ENCODE results near the gene MLXIPL.
A peak's percentile ranks its signal among the peaks of the same experiment; 100 is the strongest.
"Not testable (repeated sequence)": the region's sequence is repeated elsewhere in the genome, so short reads cannot be mapped to it uniquely, and the experiment has no call there.

The MLXIPL gene

GRCh38 chr7:73617520-73617919, 6.8 kb downstream of the MLXIPL start:
- not testable (repeated sequence) for H3K9me3 ChIP-seq (ENCODE audit: control insufficient read depth in 5 of 5, low read length in 5 of 5); H3K4me3 ChIP-seq (ENCODE audit: low read depth in 1 of 5, low read length in 5 of 5); H3K27me3 ChIP-seq (ENCODE audit: control insufficient read depth in 5 of 5, insufficient read depth in 4 of 5, low read length in 5 of 5); H3K27ac ChIP-seq (ENCODE audit: low read depth, low read length); H3K9ac ChIP-seq (ENCODE audit: low read length in 5 of 5)
- peaks cover 0 to 20% (median 13%) of the 10 kb centered on the region in 5 donors for H3K36me3 ChIP-seq (ENCODE audit: control insufficient read depth in 5 of 5, insufficient read depth in 5 of 5, low read length in 5 of 5)
- peaks cover 2 to 69% (median 39%) of the 10 kb centered on the region in 5 donors for H3K4me1 ChIP-seq (ENCODE audit: control insufficient read depth in 5 of 5, insufficient read depth in 5 of 5, low read length in 5 of 5)

- H3K4me1 ChIP-seq (ENCODE audit: control insufficient read depth in 5 of 5, insufficient read depth in 5 of 5, low read length in 5 of 5) = peaks cover 2 to 63% (median 32%) of the 10 kb centered on the region in 5 donors
- H3K4me3 ChIP-seq (ENCODE audit: low read depth in 1 of 5, low read length in 5 of 5) = no peak overlapping the region
- H3K27me3 ChIP-seq (ENCODE audit: control insufficient read depth in 5 of 5, insufficient read depth in 4 of 5, low read length in 5 of 5) = peaks cover 0 to 4% (median 0%) of the 10 kb centered on the region in 5 donors
- no peak overlapping the region for H3K9ac ChIP-seq (ENCODE audit: low read length in 5 of 5)
- H3K36me3 ChIP-seq (ENCODE audit: control insufficient read depth in 5 of 5, insufficient read depth in 5 of 5, low read length in 5 of 5) = peaks cover 0 to 20% (median 13%) of the 10 kb centered on the region in 5 donors
- H3K9me3 ChIP-seq (ENCODE audit: control insufficient read depth in 5 of 5, low read length in 5 of 5) = no peaks in the 10 kb centered on the region
- H3K27ac ChIP-seq (ENCODE audit: low read depth, low read length) = peak overlapping the region; percentile 37
Observed at GRCh38 chr7:73615886-73616285, 8.4 kb downstream of the MLXIPL start.

- not testable (repeated sequence) for H3K27ac ChIP-seq (ENCODE audit: low read depth, low read length); H3K9ac ChIP-seq (ENCODE audit: low read length in 5 of 5); H3K27me3 ChIP-seq (ENCODE audit: control insufficient read depth in 5 of 5, insufficient read depth in 4 of 5, low read length in 5 of 5); H3K9me3 ChIP-seq (ENCODE audit: control insufficient read depth in 5 of 5, low read length in 5 of 5); H3K4me3 ChIP-seq (ENCODE audit: low read depth in 1 of 5, low read length in 5 of 5)
- peaks cover 2 to 71% (median 32%) of the 10 kb centered on the region in 5 donors for H3K4me1 ChIP-seq (ENCODE audit: control insufficient read depth in 5 of 5, insufficient read depth in 5 of 5, low read length in 5 of 5)
- peaks cover 0 to 23% (median 13%) of the 10 kb centered on the region in 5 donors for H3K36me3 ChIP-seq (ENCODE audit: control insufficient read depth in 5 of 5, insufficient read depth in 5 of 5, low read length in 5 of 5)
Observed at GRCh38 chr7:73614937-73615336, 9.4 kb downstream of the MLXIPL start.

- no peaks in the 10 kb centered on the region for H3K9me3 ChIP-seq (ENCODE audit: control insufficient read depth in 5 of 5, low read length in 5 of 5)
- H3K27me3 ChIP-seq (ENCODE audit: control insufficient read depth in 5 of 5, insufficient read depth in 4 of 5, low read length in 5 of 5) = peaks cover 0 to 4% (median 0%) of the 10 kb centered on the region in 5 donors
- peak overlapping the region; percentile 71 for H3K27ac ChIP-seq (ENCODE audit: low read depth, low read length)
- no peak overlapping the region for H3K4me3 ChIP-seq (ENCODE audit: low read depth in 1 of 5, low read length in 5 of 5)
- peaks cover 2 to 76% (median 32%) of the 10 kb centered on the region in 5 donors for H3K4me1 ChIP-seq (ENCODE audit: control insufficient read depth in 5 of 5, insufficient read depth in 5 of 5, low read length in 5 of 5)
- H3K9ac ChIP-seq (ENCODE audit: low read length in 5 of 5) = no peak overlapping the region
- H3K36me3 ChIP-seq (ENCODE audit: control insufficient read depth in 5 of 5, insufficient read depth in 5 of 5, low read length in 5 of 5) = peaks cover 0 to 27% (median 13%) of the 10 kb centered on the region in 5 donors
Observed at GRCh38 chr7:73613954-73614735, 10.2 kb downstream of the MLXIPL start.

DNA sequence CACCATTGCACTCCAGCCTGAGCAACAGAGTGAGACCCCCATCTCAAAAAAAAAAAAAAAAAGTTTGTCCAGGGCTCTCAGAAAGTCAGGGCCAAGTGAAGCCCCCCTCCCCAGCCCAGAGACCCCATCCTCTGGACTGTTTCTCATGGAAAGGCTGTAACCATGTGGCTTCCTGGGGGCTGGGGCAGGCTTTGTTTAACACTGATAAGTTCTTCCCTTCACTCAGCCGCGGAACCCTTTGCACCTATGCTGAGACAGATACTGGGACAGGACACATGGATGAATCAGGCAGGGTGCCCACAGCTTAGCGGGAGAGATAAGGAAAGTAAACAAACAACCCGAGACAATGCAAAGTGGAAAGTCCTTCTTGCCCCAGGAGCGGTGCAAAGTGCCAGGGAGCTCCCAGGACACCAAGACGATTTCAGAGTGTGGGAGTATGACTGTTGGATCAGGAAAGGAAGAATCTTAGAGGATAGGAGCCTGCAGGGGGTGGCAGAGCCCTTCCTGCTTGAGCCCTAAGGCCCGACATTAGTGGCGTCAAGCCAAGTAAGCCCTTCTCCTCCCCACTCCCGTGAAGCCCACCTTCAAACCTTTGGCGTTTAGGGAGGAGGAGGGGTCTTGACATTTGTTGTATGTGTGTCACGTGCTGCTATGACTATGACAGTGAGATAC, 11.6 kb downstream of the MLXIPL start:
- Histone ChIP-seq H3K4me3 (ENCODE audit: low read depth in 1 of 5, low read length in 5 of 5) (no peak overlapping the region), H3K4me1 (ENCODE audit: control insufficient read depth in 5 of 5, insufficient read depth in 5 of 5, low read length in 5 of 5) (peaks cover 2 to 69% (median 32%) of the 10 kb centered on the region in 5 donors), H3K9ac (ENCODE audit: low read length in 5 of 5) (no peak overlapping the region), H3K9me3 (ENCODE audit: control insufficient read depth in 5 of 5, low read length in 5 of 5) (no peaks in the 10 kb centered on the region), H3K36me3 (ENCODE audit: control insufficient read depth in 5 of 5, insufficient read depth in 5 of 5, low read length in 5 of 5) (peaks cover 0 to 24% (median 8%) of the 10 kb centered on the region in 5 donors), H3K27ac (ENCODE audit: low read depth, low read length) (peak overlapping the region; percentile 71), H3K27me3 (ENCODE audit: control insufficient read depth in 5 of 5, insufficient read depth in 4 of 5, low read length in 5 of 5) (peaks cover 0 to 4% (median 0%) of the 10 kb centered on the region in 5 donors)

- H3K4me1 ChIP-seq (ENCODE audit: control insufficient read depth in 5 of 5, insufficient read depth in 5 of 5, low read length in 5 of 5) = peaks cover 2 to 61% (median 29%) of the 10 kb centered on the region in 5 donors
- H3K27me3 ChIP-seq (ENCODE audit: control insufficient read depth in 5 of 5, insufficient read depth in 4 of 5, low read length in 5 of 5) = peaks cover 0 to 4% (median 0%) of the 10 kb centered on the region in 5 donors
- H3K9ac ChIP-seq (ENCODE audit: low read length in 5 of 5) = no peak overlapping the region
- peaks cover 0 to 19% (median 8%) of the 10 kb centered on the region in 5 donors for H3K36me3 ChIP-seq (ENCODE audit: control insufficient read depth in 5 of 5, insufficient read depth in 5 of 5, low read length in 5 of 5)
- no peak overlapping the region for H3K4me3 ChIP-seq (ENCODE audit: low read depth in 1 of 5, low read length in 5 of 5)
- H3K9me3 ChIP-seq (ENCODE audit: control insufficient read depth in 5 of 5, low read length in 5 of 5) = no peaks in the 10 kb centered on the region
- no peak overlapping the region for H3K27ac ChIP-seq (ENCODE audit: low read depth, low read length)
Observed at GRCh38 chr7:73611017-73611555, 13.2 kb downstream of the MLXIPL start.

- no peak overlapping the region for H3K4me3 ChIP-seq (ENCODE audit: low read depth in 1 of 5, low read length in 5 of 5)
- peaks cover 0 to 4% (median 0%) of the 10 kb centered on the region in 5 donors for H3K27me3 ChIP-seq (ENCODE audit: control insufficient read depth in 5 of 5, insufficient read depth in 4 of 5, low read length in 5 of 5)
- H3K36me3 ChIP-seq (ENCODE audit: control insufficient read depth in 5 of 5, insufficient read depth in 5 of 5, low read length in 5 of 5) = peaks cover 0 to 21% (median 5%) of the 10 kb centered on the region in 5 donors
- H3K27ac ChIP-seq (ENCODE audit: low read depth, low read length) = no peak overlapping the region
- H3K9me3 ChIP-seq (ENCODE audit: control insufficient read depth in 5 of 5, low read length in 5 of 5) = no peaks in the 10 kb centered on the region
- no peak overlapping the region for H3K9ac ChIP-seq (ENCODE audit: low read length in 5 of 5)
- peaks cover 2 to 55% (median 23%) of the 10 kb centered on the region in 5 donors for H3K4me1 ChIP-seq (ENCODE audit: control insufficient read depth in 5 of 5, insufficient read depth in 5 of 5, low read length in 5 of 5)
Observed at GRCh38 chr7:73610105-73610504, 14.2 kb downstream of the MLXIPL start.

GRCh38 chr7:73607692-73607983, 16.7 kb downstream of the MLXIPL start:
- peaks cover 0 to 14% (median 0%) of the 10 kb centered on the region in 5 donors for H3K36me3 ChIP-seq (ENCODE audit: control insufficient read depth in 5 of 5, insufficient read depth in 5 of 5, low read length in 5 of 5)
- not testable (repeated sequence) for H3K4me3 ChIP-seq (ENCODE audit: low read depth in 1 of 5, low read length in 5 of 5); H3K9me3 ChIP-seq (ENCODE audit: control insufficient read depth in 5 of 5, low read length in 5 of 5); H3K27me3 ChIP-seq (ENCODE audit: control insufficient read depth in 5 of 5, insufficient read depth in 4 of 5, low read length in 5 of 5); H3K27ac ChIP-seq (ENCODE audit: low read depth, low read length); H3K9ac ChIP-seq (ENCODE audit: low read length in 5 of 5)
- H3K4me1 ChIP-seq (ENCODE audit: control insufficient read depth in 5 of 5, insufficient read depth in 5 of 5, low read length in 5 of 5) = peaks cover 0 to 32% (median 6%) of the 10 kb centered on the region in 5 donors

DNA sequence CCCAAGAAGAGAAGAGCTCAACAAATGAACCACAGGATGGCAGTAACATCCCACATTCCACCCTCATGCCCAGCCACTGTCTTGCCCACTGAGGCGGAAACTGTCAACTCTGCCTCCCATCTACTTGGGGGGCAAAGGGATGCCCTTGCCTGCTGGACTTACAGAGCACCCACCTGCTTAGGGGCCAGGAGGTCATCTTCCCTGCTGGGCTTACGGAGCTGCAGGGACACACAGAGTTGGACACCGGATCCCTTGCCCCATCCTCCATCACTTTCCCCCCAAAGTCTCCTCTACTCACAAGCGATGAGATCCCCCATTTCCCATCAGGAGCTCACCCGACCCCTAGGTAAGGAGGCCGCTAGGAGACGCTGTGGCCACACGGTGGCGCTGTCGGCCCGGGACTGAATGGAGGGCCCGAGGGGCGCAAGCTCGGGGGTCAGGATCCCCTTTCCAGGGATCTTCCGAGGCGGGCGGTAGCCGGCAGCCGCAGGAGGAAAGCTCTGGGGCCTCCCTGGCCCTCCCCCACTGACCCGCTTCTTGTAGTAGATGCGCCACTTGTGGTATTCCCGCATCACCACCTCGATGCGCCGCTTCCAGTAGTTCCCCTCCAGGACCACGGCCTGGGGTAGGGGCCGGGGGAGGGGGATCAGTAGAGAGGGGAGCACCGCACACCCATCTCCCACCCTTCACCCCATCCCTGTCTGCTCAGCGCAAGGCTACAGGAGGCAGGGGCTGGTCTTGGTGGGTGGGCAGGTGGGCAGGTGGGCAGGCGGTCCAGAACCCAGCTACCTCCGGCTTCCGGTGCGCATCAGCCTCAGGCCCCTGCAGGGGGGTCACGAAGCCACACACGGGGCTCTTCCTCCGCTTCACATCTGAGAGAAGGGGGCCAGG, 17.3 kb downstream of the MLXIPL start:
- H3K36me3 ChIP-seq (ENCODE audit: control insufficient read depth in 5 of 5, insufficient read depth in 5 of 5, low read length in 5 of 5) = peaks cover 0 to 14% (median 0%) of the 10 kb centered on the region in 5 donors

More for the DNA sequence above, 17.3 kb downstream of the MLXIPL start:
- no peaks in the 10 kb centered on the region for H3K9me3 ChIP-seq (ENCODE audit: control insufficient read depth in 5 of 5, low read length in 5 of 5)
- no peaks in the 10 kb centered on the region for H3K27me3 ChIP-seq (ENCODE audit: control insufficient read depth in 5 of 5, insufficient read depth in 4 of 5, low read length in 5 of 5)
- peaks cover 0 to 31% (median 6%) of the 10 kb centered on the region in 5 donors for H3K4me1 ChIP-seq (ENCODE audit: control insufficient read depth in 5 of 5, insufficient read depth in 5 of 5, low read length in 5 of 5)
- H3K9ac ChIP-seq (ENCODE audit: low read length in 5 of 5) = no peak overlapping the region
- no peak overlapping the region for H3K27ac ChIP-seq (ENCODE audit: low read depth, low read length)
- no peak overlapping the region for H3K4me3 ChIP-seq (ENCODE audit: low read depth in 1 of 5, low read length in 5 of 5)
